HG02571 (cell line): ENCODE measurements around the gene SLIT3.

Experiments
- ATAC-seq: cut with Tn5 transposase; IDR thresholded peaks from one replicate; pipeline ENCODE4 v1.9.1; 2021; ENCODE audit warnings: mild to moderate bottlenecking, moderate library complexity; ENCODE audit not compliant: unreplicated experiment

SLIT3 gene

DNA sequence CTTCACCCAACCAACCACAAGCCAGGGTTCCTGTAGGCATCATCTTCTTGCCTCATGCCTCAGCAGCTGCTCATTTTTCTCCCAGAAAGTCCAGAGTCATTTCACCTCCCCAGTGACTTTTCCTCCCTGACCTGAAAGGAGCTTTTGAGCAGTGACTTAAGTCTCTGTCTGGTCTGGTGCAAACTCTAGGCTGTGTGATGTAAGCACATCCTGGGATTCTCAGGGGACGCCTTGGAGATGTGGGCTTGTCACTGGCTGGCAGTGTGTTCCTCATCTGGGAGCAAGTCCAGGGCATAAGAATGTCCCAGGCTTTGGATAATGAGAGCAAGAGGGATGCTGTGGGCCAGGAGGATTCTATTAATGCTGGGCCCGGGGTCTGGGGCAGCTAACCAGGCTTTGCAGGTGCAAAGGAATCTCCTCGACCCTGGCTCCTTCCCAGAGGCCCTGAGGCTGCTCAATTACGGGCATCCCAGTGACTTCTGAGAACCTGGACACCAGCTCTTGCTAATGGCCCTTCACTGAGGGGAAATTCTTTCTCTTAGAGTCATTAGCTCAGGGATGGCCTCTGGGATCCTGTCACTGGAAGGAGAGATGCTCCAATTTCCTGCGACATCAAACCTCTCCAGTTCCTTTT, 510.8 kb downstream of the SLIT3 start:
- no peak for ATAC-seq

GRCh38 chr5:168788786-168789185, 512.2 kb downstream of the SLIT3 start:
- ATAC-seq: no peak

DNA sequence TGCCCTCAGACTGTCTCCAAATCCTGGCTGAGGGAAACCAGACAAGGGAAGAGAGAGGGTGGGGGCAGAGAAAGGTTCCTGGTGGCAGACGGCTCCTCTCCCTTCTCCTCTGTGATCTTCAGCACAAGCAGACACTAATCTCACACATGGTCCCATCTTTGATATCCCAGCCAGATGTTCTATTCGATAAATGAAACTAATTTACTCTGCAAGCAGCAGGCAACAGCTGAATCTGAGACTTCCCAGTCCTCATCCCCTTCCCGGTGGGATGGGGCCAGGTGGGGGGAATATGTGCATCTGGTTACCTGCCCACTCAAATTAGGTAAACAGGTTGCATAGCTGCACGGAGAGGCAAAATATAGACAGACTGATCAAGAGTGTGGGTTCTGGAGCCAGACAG, 512.8 kb downstream of the SLIT3 start:
- ATAC-seq: no peak

- no peak for ATAC-seq
Observed at GRCh38 chr5:168786147-168786546, 514.8 kb downstream of the SLIT3 start.

DNA sequence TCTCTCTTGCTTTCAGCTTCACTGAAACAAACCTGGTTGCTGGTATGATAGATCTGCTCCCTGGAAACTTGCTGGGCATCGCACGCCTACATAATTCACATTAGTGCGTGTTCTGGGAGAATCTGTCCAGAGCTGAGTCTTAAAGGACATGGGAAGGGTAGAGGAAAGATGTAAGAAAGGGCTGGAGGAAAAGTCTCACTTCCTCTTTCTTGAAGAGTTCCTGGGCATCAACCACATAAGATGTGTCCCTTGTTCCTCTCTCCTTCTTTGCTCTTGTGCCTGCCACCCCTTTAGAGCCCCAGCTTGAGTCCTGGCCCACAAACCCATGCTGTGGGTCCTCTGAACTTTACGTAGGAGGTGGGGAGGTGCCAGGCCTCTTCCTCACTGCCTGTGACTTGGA, 516.5 kb downstream of the SLIT3 start:
- ATAC-seq: no peak

- ATAC-seq: no peak
Observed at GRCh38 chr5:168781941-168782571, 518.9 kb downstream of the SLIT3 start.

- no peak for ATAC-seq
Observed at GRCh38 chr5:168780888-168781287, 520.1 kb downstream of the SLIT3 start.

DNA sequence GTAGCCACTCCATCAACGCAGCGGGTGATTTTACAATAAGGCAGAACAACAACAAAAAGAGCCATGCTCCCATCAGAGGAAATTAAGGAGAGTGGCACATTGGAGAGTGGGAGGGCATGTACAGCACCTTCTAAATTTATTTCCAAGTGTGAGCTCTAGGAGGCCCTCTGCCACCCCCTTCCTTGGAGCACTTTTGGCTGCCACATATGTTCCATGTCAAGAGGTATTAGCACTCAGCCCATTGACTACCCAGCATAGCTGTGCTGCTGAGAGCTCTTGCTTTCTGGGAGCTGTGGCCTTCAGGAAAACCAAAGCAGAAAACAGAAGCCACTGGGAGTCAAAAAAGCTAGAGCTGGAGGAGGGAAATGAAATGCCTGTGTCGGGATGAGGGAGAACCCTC, 521.6 kb downstream of the SLIT3 start:
- no peak for ATAC-seq

DNA sequence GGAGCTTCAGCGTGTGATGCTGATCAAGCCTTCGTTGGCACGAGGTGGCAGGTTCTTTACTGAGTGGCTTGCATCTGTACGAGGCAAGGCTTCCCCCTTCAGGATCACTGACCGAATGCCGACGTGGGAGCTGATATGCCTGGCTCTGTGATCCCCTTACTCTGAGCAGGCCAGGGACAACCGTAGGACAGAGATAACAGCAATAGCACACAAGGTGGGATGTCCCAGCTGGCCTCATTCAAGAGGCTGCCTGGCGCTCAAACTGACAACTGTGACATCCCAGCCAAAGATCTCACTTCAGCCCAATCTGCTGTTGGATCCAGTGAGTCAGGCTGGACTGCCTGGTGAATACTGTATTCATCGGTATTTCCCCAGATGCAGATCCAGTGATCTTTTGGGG, 522.4 kb downstream of the SLIT3 start:
- no peak for ATAC-seq

GRCh38 chr5:168777651-168778050, 523.3 kb downstream of the SLIT3 start:
- no peak for ATAC-seq

DNA sequence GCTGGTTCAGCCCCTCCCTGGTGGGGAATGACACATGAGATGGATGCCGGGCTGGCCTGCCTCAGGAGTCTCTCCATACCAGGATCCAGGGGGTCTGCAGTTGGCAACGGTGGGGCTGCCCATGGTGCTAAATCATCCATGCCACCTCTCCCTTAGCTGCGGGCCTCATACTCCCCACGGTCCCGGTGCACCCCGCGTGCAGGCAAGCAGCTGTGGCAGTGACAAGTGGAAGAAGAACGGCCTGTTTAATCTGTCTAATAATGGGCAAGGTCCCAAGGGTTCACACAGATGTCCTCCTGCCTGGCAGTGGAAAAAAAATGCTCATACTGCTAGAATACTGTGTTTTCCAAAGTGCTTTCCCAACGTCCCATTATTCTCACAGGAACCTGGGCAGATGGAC, 524.9 kb downstream of the SLIT3 start:
- ATAC-seq: no peak

DNA sequence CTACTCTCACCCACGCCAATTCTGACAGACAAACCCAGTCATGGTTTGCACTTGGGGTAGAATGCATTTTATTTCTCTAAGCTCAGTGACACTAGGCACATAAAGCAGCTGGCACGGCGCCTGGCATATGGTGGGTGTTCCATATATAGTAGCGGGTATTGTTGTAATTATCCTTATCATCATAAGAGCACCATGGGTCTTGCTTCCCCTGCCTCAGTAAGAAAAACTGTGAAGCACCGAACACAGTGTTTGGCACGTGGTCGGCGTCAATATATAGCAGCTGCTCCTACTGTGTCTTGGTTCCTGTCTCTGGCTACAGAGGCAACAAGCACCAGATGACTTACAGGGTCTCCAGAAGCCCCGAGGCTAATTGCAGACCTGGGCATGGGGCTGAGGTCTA, 527.7 kb downstream of the SLIT3 start:
- ATAC-seq: no peak

DNA sequence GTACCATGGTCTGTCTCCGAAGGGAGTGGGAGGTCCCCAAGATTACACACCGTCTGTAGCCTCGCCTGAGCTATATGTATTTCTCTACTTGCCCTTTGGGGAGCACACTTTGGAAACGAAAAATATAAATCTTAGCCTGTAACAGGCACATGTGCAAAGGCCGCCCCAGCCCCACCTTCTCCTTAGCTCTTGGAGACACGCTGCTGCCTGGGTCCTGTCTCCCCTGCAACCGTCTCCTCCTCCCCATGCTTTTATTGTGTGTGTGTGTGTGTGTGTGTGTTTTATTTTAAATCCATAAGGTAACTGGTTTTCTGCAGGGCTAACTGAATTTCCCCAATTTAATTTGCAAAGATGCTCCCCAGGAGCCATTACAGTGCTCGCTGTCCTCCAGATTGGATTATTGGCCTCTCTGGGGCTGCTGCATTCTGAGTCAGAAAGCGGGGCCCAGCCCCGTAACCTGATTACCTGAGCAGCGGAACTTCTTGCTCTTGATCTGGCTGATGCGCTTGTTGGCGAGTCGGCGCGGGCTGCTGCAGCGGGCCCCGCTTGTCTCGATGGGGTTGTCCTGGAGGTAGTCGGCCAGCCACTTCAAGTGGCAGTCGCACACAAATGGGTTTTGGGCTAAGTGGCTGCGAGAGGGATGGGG, 528.5 kb downstream of the SLIT3 start:
- no peak for ATAC-seq

GRCh38 chr5:168771678-168772077, 529.3 kb downstream of the SLIT3 start:
- no peak for ATAC-seq

- ATAC-seq: no peak
Observed at GRCh38 chr5:168770996-168771395, 529.9 kb downstream of the SLIT3 start.

- ATAC-seq: no peak
Observed at GRCh38 chr5:168770036-168770498, 530.9 kb downstream of the SLIT3 start.

DNA sequence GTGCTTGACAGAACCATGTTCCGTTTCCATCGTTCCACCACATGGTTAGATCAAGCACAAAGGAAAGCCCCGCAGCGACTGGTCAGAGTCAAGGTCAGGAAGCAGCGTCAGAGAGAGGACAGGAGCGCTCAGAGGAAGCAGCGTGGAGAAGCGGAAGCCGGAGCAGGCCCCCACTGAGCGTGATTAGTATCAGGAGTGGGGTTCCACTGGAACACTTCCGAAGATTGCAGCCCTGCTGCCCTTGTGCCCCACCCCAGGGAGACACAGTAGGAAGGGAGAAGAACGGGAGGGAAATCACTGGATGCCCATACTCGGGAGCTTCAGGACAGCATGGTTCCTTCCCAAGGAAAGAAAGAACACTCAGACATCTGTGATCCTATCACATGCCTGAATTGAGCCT, 532.8 kb downstream of the SLIT3 start:
- ATAC-seq: no peak

DNA sequence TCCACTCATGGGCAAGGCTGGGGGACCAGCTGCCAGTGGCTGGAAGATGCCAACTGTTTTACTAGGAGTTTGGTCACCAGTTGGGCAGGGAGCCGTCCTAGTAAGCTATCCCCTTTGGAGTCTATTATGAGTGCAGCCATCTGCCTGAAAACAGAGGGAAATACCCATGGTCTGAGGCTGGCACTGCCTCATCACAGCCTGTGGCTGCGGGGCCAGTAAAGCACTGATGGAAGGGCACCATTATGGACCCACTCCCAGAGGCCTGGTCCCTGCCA, 534.6 kb downstream of the SLIT3 start:
- no peak for ATAC-seq

DNA sequence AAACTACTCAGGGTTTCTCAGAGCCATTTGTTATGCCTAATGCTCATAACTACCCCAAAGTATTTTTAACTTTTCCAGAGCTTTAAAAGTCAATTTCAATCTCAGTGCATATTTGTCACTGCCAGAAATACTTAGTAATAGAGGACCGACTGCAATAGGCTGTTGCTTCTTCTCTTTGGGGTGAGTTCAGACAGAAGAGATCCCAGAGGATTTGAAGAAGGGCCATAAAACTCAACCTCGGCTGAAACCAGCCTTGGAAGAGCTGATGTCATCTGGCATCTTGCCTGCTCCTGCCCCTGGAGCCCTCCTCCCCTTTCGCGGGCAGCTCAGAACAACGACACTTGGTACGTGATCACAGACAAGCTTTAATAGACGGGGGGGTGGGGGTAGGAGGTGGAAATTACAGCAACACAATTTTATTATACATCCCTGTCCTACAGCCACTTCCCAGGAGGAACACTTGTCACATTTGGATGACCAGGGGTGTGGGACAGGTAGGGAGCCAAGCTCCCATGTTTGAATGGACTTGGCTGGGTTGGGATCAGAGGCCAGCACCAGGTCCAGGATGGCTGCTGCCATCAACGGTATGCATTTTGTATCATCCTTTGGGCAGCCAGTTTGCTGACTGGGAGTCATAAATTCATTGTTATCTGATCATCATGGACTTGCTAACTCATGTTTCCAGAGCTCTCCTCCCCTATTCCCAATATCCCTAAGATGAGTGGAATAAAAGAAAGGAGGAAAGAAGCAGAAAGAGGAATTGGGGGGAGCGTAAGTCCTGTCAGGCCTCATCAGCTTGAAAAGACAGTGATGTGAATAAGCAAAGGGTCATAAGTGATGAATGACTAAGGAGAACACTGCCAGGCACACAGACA, 535.2 kb downstream of the SLIT3 start:
- ATAC-seq: no peak

- ATAC-seq: no peak
Observed at GRCh38 chr5:168765086-168765550, 535.8 kb downstream of the SLIT3 start.
